H1 (cell line): ENCODE data around the gene ANXA4. TPM values are rescaled to one million over a fixed set of nuclear protein-coding genes. Genes with fewer than 3 reads are reported as not detected.

Experiments used
- CTCF ChIA-PET: fragments of 300-600 bp; sonication (Branson Sonifier 250); formaldehyde crosslinking; loops from one replicate; lab custom pipeline; 2021; ENCODE audit not compliant: partially characterized antibody; lab: Charles Lee
- POLR2A ChIA-PET: fragments of 300-600 bp; sonication (Branson Sonifier 250); formaldehyde crosslinking; loops from one replicate; lab custom pipeline; 2021; ENCODE audit warnings: inconsistent platforms; ENCODE audit not compliant: partially characterized antibody; lab: Charles Lee
- DNase-seq, 2 experiments: peaks; one replicate each; pipeline versions ENCODE4 v3.0.0 to v3.0.0-alpha.2; 2010 to 2022; ENCODE audit warnings: low spot score in 2 of 2, low read depth in 1 of 2, mixed read lengths in 1 of 2
- FAIRE-seq: peaks from 2 replicates; lab custom pipeline; 2011; peaks lifted over from hg19 to GRCh38; lab: Jason Lieb, UNC
- H2AFZ ChIP-seq: 2 replicates; pipeline ENCODE4 v1.8.1; 2012; ENCODE audit warnings: low read length, inconsistent platforms
- H2AK5ac ChIP-seq: 2 replicates; pipeline ENCODE4 v1.6.1; 2013; ENCODE audit warnings: low read depth, low read length
- H2BK120ac ChIP-seq: replicated peaks from 2 replicates; pipeline ENCODE3; 2013; ENCODE audit warnings: low read depth, low read length, inconsistent platforms
- H2BK12ac ChIP-seq: 2 replicates; pipeline ENCODE4 v1.6.1; 2013; ENCODE audit warnings: low read depth, low read length
- H2BK15ac ChIP-seq: 2 replicates; pipeline ENCODE4 v1.6.1; 2013; ENCODE audit warnings: low read length
- H2BK20ac ChIP-seq: 2 replicates; pipeline ENCODE4 v1.6.1; 2013; ENCODE audit warnings: low read length
- H2BK5ac ChIP-seq: 2 replicates; pipeline ENCODE4 v1.6.1; 2013; ENCODE audit warnings: low read depth, low read length
- H3K14ac ChIP-seq: 2 replicates; pipeline ENCODE4 v1.6.1; 2013; ENCODE audit warnings: inconsistent platforms; ENCODE audit not compliant: insufficient read length
- H3K18ac ChIP-seq: 2 replicates; pipeline ENCODE4 v1.6.1; 2013; ENCODE audit warnings: low read length; ENCODE audit errors: extremely low read depth
- H3K23ac ChIP-seq: 2 replicates; pipeline ENCODE4 v1.6.1; 2013; ENCODE audit warnings: inconsistent platforms; ENCODE audit not compliant: insufficient read length
- H3K23me2 ChIP-seq: 2 replicates; pipeline ENCODE4 v1.6.1; 2013; ENCODE audit warnings: low read depth, low read length
- H3K27ac ChIP-seq: 2 replicates; pipeline ENCODE4 v1.6.1; 2011; ENCODE audit warnings: low read depth, low read length, inconsistent platforms
- H3K27me3 ChIP-seq, 4 experiments: replicated peaks in 1 of 4; 1 replicate in 1 of 4; 2 replicates in 3 of 4; pipeline versions ENCODE4 v1.6.1 to v1.8.1; 2011 to 2013; ENCODE audit warnings: low read length in 3 of 4, mild to moderate bottlenecking in 3 of 4, inconsistent platforms in 2 of 4, mixed read lengths in 2 of 4, moderate library complexity in 1 of 4; ENCODE audit not compliant: control insufficient read depth in 3 of 4, insufficient read depth in 3 of 4; ENCODE audit errors: extremely low read depth in 1 of 4
- H3K36me3 ChIP-seq, 4 experiments: 2 replicates each; pipeline versions ENCODE4 v1.6.1 to v1.8.1; 2011 to 2013; ENCODE audit warnings: mild to moderate bottlenecking in 4 of 4, low read length in 3 of 4, moderate library complexity in 2 of 4, control low read depth in 1 of 4, inconsistent platforms in 1 of 4; ENCODE audit not compliant: insufficient read depth in 4 of 4, control insufficient read depth in 2 of 4
- H3K4ac ChIP-seq: replicated peaks from 2 replicates; pipeline ENCODE3; 2013; ENCODE audit warnings: low read length, low read depth, mixed read lengths, inconsistent platforms; ENCODE audit not compliant: insufficient read length
- H3K4me1 ChIP-seq, 4 experiments: replicated peaks in 1 of 4; 1 replicate in 1 of 4; 2 replicates in 3 of 4; pipeline versions ENCODE4 v1.6.1 to v1.8.1; 2011 to 2013; ENCODE audit warnings: low read length in 3 of 4, inconsistent platforms in 2 of 4, mixed read lengths in 1 of 4; ENCODE audit not compliant: insufficient read depth in 4 of 4, control insufficient read depth in 3 of 4
- H3K4me2 ChIP-seq, 2 experiments: 2 replicates each; pipeline versions ENCODE4 v1.6.1 to v1.8.1; 2011 to 2013; ENCODE audit warnings: low read depth in 2 of 2, low read length in 2 of 2, control low read depth in 1 of 2, inconsistent platforms in 1 of 2, mild to moderate bottlenecking in 1 of 2; ENCODE audit not compliant: insufficient read depth in 1 of 2
- H3K4me3 ChIP-seq, 4 experiments: fragments of 200-600, 300-600 bp in 1 of 4; sonication (generic), shearing (Covaris generic), sonication (Bioruptor Twin) in 1 of 4; 2 replicates each; pipeline versions ENCODE4 v1.5.1 to v1.8.1; 2011 to 2016; ENCODE audit warnings: low read length in 4 of 4, low read depth in 3 of 4, control low read depth in 2 of 4, inconsistent platforms in 2 of 4, mild to moderate bottlenecking in 2 of 4, mixed read lengths in 1 of 4, moderate library complexity in 1 of 4; ENCODE audit not compliant: insufficient read depth in 2 of 4; ENCODE audit errors: extremely low read depth in 1 of 4
- H3K56ac ChIP-seq: replicated peaks from 2 replicates; pipeline ENCODE3; 2013; ENCODE audit warnings: low read depth, mild to moderate bottlenecking, mixed read lengths, low read length, inconsistent platforms; ENCODE audit not compliant: insufficient read length
- H3K79me1 ChIP-seq: 2 replicates; pipeline ENCODE4 v1.6.1; 2013; ENCODE audit warnings: low read depth, low read length, control low read depth
- H3K79me2 ChIP-seq, 2 experiments: 2 replicates each; pipeline versions ENCODE4 v1.6.1 to v1.8.1; 2012 to 2013; ENCODE audit warnings: low read length in 2 of 2, mild to moderate bottlenecking in 2 of 2, inconsistent platforms in 1 of 2; ENCODE audit not compliant: insufficient read depth in 2 of 2, control insufficient read depth in 1 of 2
- H3K9ac ChIP-seq, 4 experiments: replicated peaks in 1 of 4; 1 replicate in 1 of 4; 2 replicates in 3 of 4; pipeline versions ENCODE4 v1.6.1 to v1.8.1; 2011 to 2013; ENCODE audit warnings: low read depth in 3 of 4, low read length in 3 of 4, control low read depth in 2 of 4, mild to moderate bottlenecking in 2 of 4, moderate library complexity in 2 of 4, inconsistent platforms in 1 of 4; ENCODE audit errors: extremely low read depth in 1 of 4
- H3K9me3 ChIP-seq, 2 experiments: 2 replicates each; pipeline versions ENCODE4 v1.6.1 to v1.8.1; 2012 to 2013; ENCODE audit warnings: mild to moderate bottlenecking in 2 of 2, moderate library complexity in 2 of 2, control low read depth in 1 of 2, inconsistent platforms in 1 of 2, low read depth in 1 of 2, low read length in 1 of 2, mixed read lengths in 1 of 2; ENCODE audit not compliant: insufficient read depth in 2 of 2
- H4K20me1 ChIP-seq, 2 experiments: replicated peaks in 1 of 2; 2 replicates each; pipeline versions ENCODE3 to v1.8.1; 2011 to 2013; ENCODE audit warnings: inconsistent platforms in 2 of 2, low read length in 2 of 2, mild to moderate bottlenecking in 1 of 2; ENCODE audit not compliant: insufficient read depth in 2 of 2, control insufficient read depth in 1 of 2
- H4K5ac ChIP-seq: 2 replicates; pipeline ENCODE4 v1.6.1; 2013; ENCODE audit warnings: low read length, low read depth, mixed read lengths, inconsistent platforms; ENCODE audit not compliant: insufficient read length
- H4K8ac ChIP-seq: 2 replicates; pipeline ENCODE4 v1.8.0; 2013; ENCODE audit warnings: mild to moderate bottlenecking, moderate library complexity, low read length, inconsistent platforms; ENCODE audit not compliant: insufficient read depth; ENCODE audit errors: extremely low read depth
- H4K91ac ChIP-seq: replicated peaks from 2 replicates; pipeline ENCODE3; 2013; ENCODE audit warnings: low read length, mixed read lengths, inconsistent platforms; ENCODE audit not compliant: insufficient read length
- CHD1 ChIP-seq: IDR thresholded peaks from 2 replicates; pipeline ENCODE4 v1.6.1; 2012; ENCODE audit warnings: low read depth, low read length, improper control_type of control experiment
- EGR1 ChIP-seq: IDR thresholded peaks from 2 replicates; pipeline ENCODE4 v1.6.1; 2011; ENCODE audit warnings: low read depth, low read length, borderline replicate concordance
- SP1 ChIP-seq: IDR thresholded peaks from 2 replicates; pipeline ENCODE4 v1.6.1; 2011; ENCODE audit warnings: low read depth, low read length
- WGBS, 2 experiments: shearing (Covaris generic) in 1 of 2; methylation state at CpG; one replicate each; pipeline versions ENCODE4 v1.1.6 to v1.1.7; 2013 to 2015; ENCODE audit warnings: low lambda C conversion rate in 2 of 2, mixed read lengths in 2 of 2, inconsistent platforms in 1 of 2, low coverage in 1 of 2, missing lambda C conversion rate in 1 of 2; ENCODE audit not compliant: insufficient replicate concordance in 2 of 2, insufficient coverage in 1 of 2, insufficient read length in 1 of 2; ENCODE audit errors: extremely low coverage in 1 of 2, missing lambda C conversion rate in 1 of 2; 5-methylcytosine and 5-hydroxymethylcytosine counted together
- polyA plus RNA-seq, 7 experiments: library from polyadenylated mRNA; depleted of rRNA in 3 of 7; stranded (reverse) in 5 of 7; unstranded in 2 of 7; fragments of >200 nt in 5 of 7; fragments of 200-250 nt in 2 of 7; gene quantifications; 1 replicate in 5 of 7; 2 replicates in 1 of 7; 4 replicates in 1 of 7; pipeline versions ENCODE4 v1.2.1 to v1.2.3, GENCODE V29; 2011 to 2013; ENCODE audit warnings: missing spikeins in 2 of 7, mixed read lengths in 2 of 7
- total RNA-seq: library from RNA; stranded (reverse); fragmentation: NEBNext Ultra II Directional; extraction: Animal tissue kit (Norgen Biotek cat#: 25700); gene quantifications from 2 replicates; pipeline ENCODE4 v1.2.1, GENCODE V29; 2021
- TF ChIP-seq, protein P1 (sequence below), 3 experiments: IDR thresholded peaks; 1 replicate in 2 of 3; 2 replicates in 1 of 3; pipeline versions ENCODE4 v1.5.1 to v1.6.1; 2011; ENCODE audit warnings: low read length in 3 of 3, mild to moderate bottlenecking in 3 of 3, inconsistent platforms in 2 of 3, low read depth in 1 of 3, moderate library complexity in 1 of 3; ENCODE audit not compliant: insufficient read depth in 1 of 3; ENCODE audit errors: control extremely low read depth in 1 of 3

Gene ANXA4
- total and polyA plus RNA-seq, 2 of the 8 experiments (the other 6 are each of a cell fraction or from before 2014, with no cell fraction given) = 9.4 to 17.6 TPM

DNA sequence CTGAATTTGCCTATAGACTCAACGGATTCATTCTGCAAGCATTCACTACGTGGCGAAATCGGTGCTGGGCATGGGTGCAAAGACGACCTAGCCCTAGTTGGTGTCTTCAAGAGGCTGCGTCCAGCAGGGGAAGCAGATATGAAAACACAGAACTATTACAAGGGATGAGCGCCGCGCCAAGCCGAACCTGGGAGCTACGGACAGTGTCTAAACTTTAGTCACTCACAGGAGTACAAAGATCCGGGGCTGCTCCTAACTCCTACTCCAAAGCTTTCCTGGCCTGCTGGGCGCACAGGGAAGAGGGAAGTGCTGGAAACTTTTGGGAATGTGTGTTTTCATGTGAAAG is 732 bp upstream of the ANXA4 start:
- H2AFZ ChIP-seq = peak overlapping the region; percentile 97
- H2AK5ac ChIP-seq = no peak overlapping the region
- H3K9ac ChIP-seq = peak overlapping the region in 3 of 4 experiments; percentile 39 to 63 (median 51); a peak in 6 of 7 replicates
- H3K23ac ChIP-seq = no peak overlapping the region
- no peak for FAIRE-seq
- no peaks in the 10 kb centered on the region for H3K9me3 ChIP-seq
- no peaks in the 10 kb centered on the region for H3K79me1 ChIP-seq
- peak overlapping the region; percentile 82; the same call in 1 of the 2 replicates for H2BK5ac ChIP-seq
- H3K4me2 ChIP-seq = peak overlapping the region; percentile 87 to 98
- POLR2A ChIA-PET = interaction anchor here (0.8 to 2.3 kb wide), 9 partner anchors 11 to 400 kb away, joined by 3 to 8 read pairs (median 3); partner anchors contain the start of gene GMCL1
- H2BK12ac ChIP-seq = 0 out of 2 replicates have a peak overlapping the region, but pooled peaks have one; percentile 33
- peak overlapping the region; percentile 99 for H2BK120ac ChIP-seq
- peak overlapping the region; percentile 88 for H4K8ac ChIP-seq
- peak overlapping the region; percentile 1 for H4K5ac ChIP-seq
- H4K20me1 ChIP-seq = no peaks in the 10 kb centered on the region
- peaks cover 0 to 2% (median 1%) of the 10 kb centered on the region in 4 experiments; a peak in 3 of 7 replicates for H3K4me1 ChIP-seq
- CTCF ChIA-PET = interaction anchor here (0.6 to 7.4 kb wide), 8 partner anchors 9 to 176 kb away, joined by 3 to 51 read pairs (median 3); no protein-coding TSS in a partner anchor
- H4K91ac ChIP-seq = peak overlapping the region; percentile 22
- peak overlapping the region; percentile 52 for H3K14ac ChIP-seq
- peak overlapping the region; percentile 83 for H3K18ac ChIP-seq
- H3K27me3 ChIP-seq = peaks cover 0 to 15% (median 11%) of the 10 kb centered on the region in 4 experiments; a peak in 6 of 7 replicates
- H3K56ac ChIP-seq = peak overlapping the region; percentile 64
- no peaks in the 10 kb centered on the region for H3K79me2 ChIP-seq
- H3K23me2 ChIP-seq = peaks cover 12% of the 10 kb centered on the region; the same call in 1 of the 2 replicates
- no peak overlapping the region for H3K27ac ChIP-seq
- H3K4me3 ChIP-seq = peak overlapping the region; percentile 61 to 73 (median 65)
- WGBS, 2 experiments = 8% methylated on average over 13 of the region's 13 CpGs; no CpG with 5 or more reads in 1 of the 2 experiments
- H2BK15ac ChIP-seq = peak overlapping the region; percentile 72; the same call in 1 of the 2 replicates
- no peaks in the 10 kb centered on the region for H3K36me3 ChIP-seq
- no peak for DNase-seq
- no peak for TF ChIP-seq CHD1
- TF ChIP-seq EGR1 = no peak
- peak; percentile 12; the same call in 1 of the 2 replicates for TF ChIP-seq SP1
- TF ChIP-seq, protein P1, sequence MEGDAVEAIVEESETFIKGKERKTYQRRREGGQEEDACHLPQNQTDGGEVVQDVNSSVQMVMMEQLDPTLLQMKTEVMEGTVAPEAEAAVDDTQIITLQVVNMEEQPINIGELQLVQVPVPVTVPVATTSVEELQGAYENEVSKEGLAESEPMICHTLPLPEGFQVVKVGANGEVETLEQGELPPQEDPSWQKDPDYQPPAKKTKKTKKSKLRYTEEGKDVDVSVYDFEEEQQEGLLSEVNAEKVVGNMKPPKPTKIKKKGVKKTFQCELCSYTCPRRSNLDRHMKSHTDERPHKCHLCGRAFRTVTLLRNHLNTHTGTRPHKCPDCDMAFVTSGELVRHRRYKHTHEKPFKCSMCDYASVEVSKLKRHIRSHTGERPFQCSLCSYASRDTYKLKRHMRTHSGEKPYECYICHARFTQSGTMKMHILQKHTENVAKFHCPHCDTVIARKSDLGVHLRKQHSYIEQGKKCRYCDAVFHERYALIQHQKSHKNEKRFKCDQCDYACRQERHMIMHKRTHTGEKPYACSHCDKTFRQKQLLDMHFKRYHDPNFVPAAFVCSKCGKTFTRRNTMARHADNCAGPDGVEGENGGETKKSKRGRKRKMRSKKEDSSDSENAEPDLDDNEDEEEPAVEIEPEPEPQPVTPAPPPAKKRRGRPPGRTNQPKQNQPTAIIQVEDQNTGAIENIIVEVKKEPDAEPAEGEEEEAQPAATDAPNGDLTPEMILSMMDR (IDR thresholded peaks at IDR 0.05; ENCODE audit: control extremely low read depth in 1 of 3, insufficient read depth in 1 of 3, low read depth in 1 of 3, low read length in 3 of 3) = no peak
- no peak overlapping the region for H2BK20ac ChIP-seq
- H3K4ac ChIP-seq = peak overlapping the region; percentile 91
